SU-DHL-6 (cell line): ENCODE results near the gene NME7.
"Not testable (repeated sequence)": the region's sequence is repeated elsewhere in the genome, so short reads cannot be mapped to it uniquely, and the experiment has no call there.

Source experiments
- EZH2phosphoT487 ChIP-seq: fragments of 200-600 bp; sonication (generic), shearing (Covaris generic); conservative IDR thresholded peaks from 2 replicates; pipeline ENCODE4 v1.6.1; 2018; ENCODE audit warnings: mild to moderate bottlenecking, antibody characterized with exemption, low read length, moderate library complexity, mixed read lengths
- TF ChIP-seq, protein P1 (sequence below): fragments of 200-600 bp; sonication (generic); IDR thresholded peaks from one replicate; pipeline ENCODE4 v1.5.1; 2017; ENCODE audit warnings: antibody characterized with exemption, mild to moderate bottlenecking, low read length, moderate library complexity; ENCODE audit not compliant: insufficient read depth, poor library complexity, severe bottlenecking

DNA sequence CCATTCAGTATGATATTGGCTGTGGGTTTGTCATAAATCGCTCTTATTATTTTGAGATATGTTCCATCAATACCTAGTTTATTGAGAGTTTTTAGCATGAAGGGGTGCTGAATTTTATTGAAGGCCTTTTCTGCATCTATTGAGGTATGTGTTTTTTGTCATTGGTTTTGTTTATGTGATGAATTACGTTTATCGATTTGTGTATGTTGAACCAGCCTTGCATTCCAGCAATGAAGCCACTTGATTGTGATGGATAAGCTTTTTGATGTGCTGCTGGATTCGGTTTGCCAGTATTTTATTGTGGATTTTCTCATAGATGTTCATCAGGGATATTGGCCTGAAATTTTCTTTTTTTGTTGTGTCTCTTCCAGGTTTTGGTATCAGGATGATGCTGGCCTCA, 86.0 kb downstream of the NME7 start:
- TF ChIP-seq, protein P1, sequence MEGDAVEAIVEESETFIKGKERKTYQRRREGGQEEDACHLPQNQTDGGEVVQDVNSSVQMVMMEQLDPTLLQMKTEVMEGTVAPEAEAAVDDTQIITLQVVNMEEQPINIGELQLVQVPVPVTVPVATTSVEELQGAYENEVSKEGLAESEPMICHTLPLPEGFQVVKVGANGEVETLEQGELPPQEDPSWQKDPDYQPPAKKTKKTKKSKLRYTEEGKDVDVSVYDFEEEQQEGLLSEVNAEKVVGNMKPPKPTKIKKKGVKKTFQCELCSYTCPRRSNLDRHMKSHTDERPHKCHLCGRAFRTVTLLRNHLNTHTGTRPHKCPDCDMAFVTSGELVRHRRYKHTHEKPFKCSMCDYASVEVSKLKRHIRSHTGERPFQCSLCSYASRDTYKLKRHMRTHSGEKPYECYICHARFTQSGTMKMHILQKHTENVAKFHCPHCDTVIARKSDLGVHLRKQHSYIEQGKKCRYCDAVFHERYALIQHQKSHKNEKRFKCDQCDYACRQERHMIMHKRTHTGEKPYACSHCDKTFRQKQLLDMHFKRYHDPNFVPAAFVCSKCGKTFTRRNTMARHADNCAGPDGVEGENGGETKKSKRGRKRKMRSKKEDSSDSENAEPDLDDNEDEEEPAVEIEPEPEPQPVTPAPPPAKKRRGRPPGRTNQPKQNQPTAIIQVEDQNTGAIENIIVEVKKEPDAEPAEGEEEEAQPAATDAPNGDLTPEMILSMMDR, result not testable (repeated sequence)
- TF ChIP-seq EZH2phosphoT487, result not testable (repeated sequence)
